Upper lobe of right lung (tissue), 1 donor: ENCODE measurements around the gene SLC46A3. TPM values are rescaled to one million over a fixed set of nuclear protein-coding genes. Genes with fewer than 3 reads are reported as not detected.
"Not testable (repeated sequence)": the region's sequence is repeated elsewhere in the genome, so short reads cannot be mapped to it uniquely, and the experiment has no call there.

Source experiments
- ATAC-seq: fragments of 200-7000 bp; cut with Tn5 transposase; one replicate; pipeline ENCODE4 v1.9.1; 2020; ENCODE audit warnings: mild to moderate bottlenecking, moderate library complexity
- DNase-seq: peaks from one replicate; pipeline ENCODE4 v3.0.0-alpha.2; 2020
- H3K27ac ChIP-seq: fragments of 200-600 bp; one replicate; pipeline ENCODE4 v1.8.0; 2022
- H3K27me3 ChIP-seq: fragments of 200-600 bp; one replicate; pipeline ENCODE4 v1.8.0; 2022; ENCODE audit warnings: mild to moderate bottlenecking
- H3K36me3 ChIP-seq: fragments of 200-600 bp; one replicate; pipeline ENCODE4 v1.8.0; 2022
- H3K4me1 ChIP-seq: fragments of 200-600 bp; one replicate; pipeline ENCODE4 v1.8.0; 2022
- H3K4me3 ChIP-seq: fragments of 200-600 bp; one replicate; pipeline ENCODE4 v1.8.0; 2022; ENCODE audit warnings: mild to moderate bottlenecking
- H3K9me3 ChIP-seq: fragments of 200-600 bp; one replicate; pipeline ENCODE4 v1.8.0; 2022
- intact Hi-C: fragments of 100-400 bp; cut with DNase I; formaldehyde crosslinking; loops from one replicate; pipeline ENCODE4 v1.11.0; 2022
- total RNA-seq: library from RNA; stranded (reverse); fragmentation: NEBNext Ultra II Directional; extraction: Animal tissue kit (Norgen Biotek cat#: 25700); gene quantifications from one replicate; pipeline ENCODE4 v1.2.1, GENCODE V29; 2021
- TF ChIP-seq, protein P1 (sequence below): fragments of 200-600 bp; IDR thresholded peaks from one replicate; pipeline ENCODE4 v1.8.0; 2022; ENCODE audit warnings: antibody characterized with exemption
- donor health status: DM: no; HTN: yes; CAD: no; lungs with severe emphysema.

SLC46A3 gene
- total RNA-seq, 1 donor from 2014 or later, result 20.2 TPM

DNA sequence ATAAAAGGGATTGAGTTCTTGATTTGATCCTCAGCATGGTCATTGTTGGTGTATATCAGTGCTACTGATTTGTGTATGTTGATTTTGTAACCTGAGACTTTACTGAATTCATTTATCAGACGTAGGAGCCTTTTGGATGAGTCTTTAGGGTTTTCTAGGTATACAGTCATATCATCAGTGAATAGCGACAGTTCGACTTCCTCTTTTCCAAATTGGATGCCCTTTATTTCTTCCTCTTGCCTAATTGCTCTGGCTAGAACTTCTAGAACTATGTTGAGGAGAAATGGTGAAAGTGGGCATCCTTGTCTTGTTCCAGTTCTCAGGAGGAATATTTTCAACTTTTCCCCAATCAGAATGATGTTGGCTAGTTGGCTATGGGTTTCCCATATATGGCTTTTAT lies 32.9 kb downstream of the SLC46A3 start:
- H3K4me1 ChIP-seq, result no peaks in the 10 kb centered on the region
- TF ChIP-seq, protein P1, sequence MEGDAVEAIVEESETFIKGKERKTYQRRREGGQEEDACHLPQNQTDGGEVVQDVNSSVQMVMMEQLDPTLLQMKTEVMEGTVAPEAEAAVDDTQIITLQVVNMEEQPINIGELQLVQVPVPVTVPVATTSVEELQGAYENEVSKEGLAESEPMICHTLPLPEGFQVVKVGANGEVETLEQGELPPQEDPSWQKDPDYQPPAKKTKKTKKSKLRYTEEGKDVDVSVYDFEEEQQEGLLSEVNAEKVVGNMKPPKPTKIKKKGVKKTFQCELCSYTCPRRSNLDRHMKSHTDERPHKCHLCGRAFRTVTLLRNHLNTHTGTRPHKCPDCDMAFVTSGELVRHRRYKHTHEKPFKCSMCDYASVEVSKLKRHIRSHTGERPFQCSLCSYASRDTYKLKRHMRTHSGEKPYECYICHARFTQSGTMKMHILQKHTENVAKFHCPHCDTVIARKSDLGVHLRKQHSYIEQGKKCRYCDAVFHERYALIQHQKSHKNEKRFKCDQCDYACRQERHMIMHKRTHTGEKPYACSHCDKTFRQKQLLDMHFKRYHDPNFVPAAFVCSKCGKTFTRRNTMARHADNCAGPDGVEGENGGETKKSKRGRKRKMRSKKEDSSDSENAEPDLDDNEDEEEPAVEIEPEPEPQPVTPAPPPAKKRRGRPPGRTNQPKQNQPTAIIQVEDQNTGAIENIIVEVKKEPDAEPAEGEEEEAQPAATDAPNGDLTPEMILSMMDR, result no peak
- DNase-seq (no peak), ATAC-seq (no peak)
- no peak overlapping the region for H3K27ac ChIP-seq
- H3K36me3 ChIP-seq, result no peaks in the 10 kb centered on the region
- intact Hi-C loops, result no loop called here
- no peaks in the 10 kb centered on the region for H3K27me3 ChIP-seq
- no peak overlapping the region for H3K4me3 ChIP-seq
- no peaks in the 10 kb centered on the region for H3K9me3 ChIP-seq

DNA sequence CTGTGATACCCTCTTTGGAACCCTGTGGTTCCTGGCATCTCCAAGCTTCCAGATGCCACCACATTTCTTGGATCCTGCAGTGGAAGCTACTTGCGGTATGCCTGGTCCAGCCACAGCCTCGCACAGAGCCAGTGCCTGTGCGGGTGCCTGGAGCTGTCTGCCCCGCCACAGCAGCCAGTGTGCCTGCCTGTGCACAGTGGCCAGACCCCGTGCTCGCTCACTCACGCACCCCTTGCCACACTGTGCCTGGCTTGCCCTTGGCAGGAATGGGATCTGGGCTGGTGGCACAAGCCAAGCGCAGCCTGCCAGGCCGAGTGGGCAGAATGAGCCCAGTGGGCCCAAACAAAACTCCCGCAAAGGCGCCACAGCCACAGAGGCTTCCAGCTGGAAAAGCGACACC lies 33.7 kb downstream of the SLC46A3 start:
- no peaks in the 10 kb centered on the region for H3K27me3 ChIP-seq
- H3K9me3 ChIP-seq, result no peaks in the 10 kb centered on the region
- peak; percentile 42 for DNase-seq
- no peak overlapping the region for H3K4me3 ChIP-seq
- peaks cover 2% of the 10 kb centered on the region for H3K36me3 ChIP-seq
- no peak overlapping the region for H3K27ac ChIP-seq
- TF ChIP-seq, protein P1, result no peak
- no peaks in the 10 kb centered on the region for H3K4me1 ChIP-seq
- intact Hi-C loops, result no loop called here
- peak; percentile 29 for ATAC-seq

DNA sequence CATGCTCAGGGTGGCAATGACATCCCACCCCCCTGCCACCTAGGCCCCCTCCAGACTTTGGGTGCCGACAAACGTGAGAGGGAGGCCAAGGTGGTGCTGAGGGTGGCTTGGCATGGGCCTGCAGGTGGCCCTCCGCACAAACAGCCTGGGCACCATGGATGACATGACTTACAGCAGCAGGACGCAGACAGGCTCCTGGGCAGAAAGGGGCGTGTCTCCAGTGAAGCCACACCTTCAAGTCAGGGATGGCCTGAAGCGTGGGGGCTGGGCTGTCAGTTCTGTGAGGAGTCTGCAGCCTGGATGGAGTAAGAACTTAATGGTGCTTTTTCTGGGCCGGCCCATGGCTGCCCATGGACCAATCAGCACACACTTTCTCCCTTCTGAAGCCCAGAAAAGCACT lies 34.5 kb downstream of the SLC46A3 start:
- H3K36me3 ChIP-seq, result peaks cover 11% of the 10 kb centered on the region
- H3K27ac ChIP-seq, result no peak overlapping the region
- H3K4me3 ChIP-seq, result no peak overlapping the region
- TF ChIP-seq, protein P1, result no peak
- H3K27me3 ChIP-seq, result no peaks in the 10 kb centered on the region
- H3K4me1 ChIP-seq, result no peaks in the 10 kb centered on the region
- peak; percentile 46 for ATAC-seq
- peak; percentile 59 for DNase-seq
- no peaks in the 10 kb centered on the region for H3K9me3 ChIP-seq
- intact Hi-C loops, result no loop called here

DNA sequence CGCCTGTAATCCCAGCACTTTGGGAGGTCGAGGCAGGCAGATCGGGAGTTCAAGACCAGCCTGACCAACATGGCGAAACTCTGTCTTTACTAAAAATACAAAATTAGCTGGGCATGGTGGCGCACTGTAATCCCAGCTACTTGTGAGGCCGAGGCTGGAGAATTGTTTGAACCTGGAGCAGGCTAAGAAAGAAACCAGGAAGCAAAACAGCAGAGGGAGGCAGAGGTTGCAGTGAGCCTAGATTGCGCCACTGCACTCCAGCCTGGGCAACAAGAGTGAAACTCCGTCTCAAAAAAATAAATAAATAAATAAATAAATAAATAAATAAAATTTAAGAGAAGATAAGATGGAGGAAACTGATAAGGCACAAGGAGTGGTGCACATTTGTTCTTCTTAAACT lies 35.6 kb downstream of the SLC46A3 start:
- H3K27me3 ChIP-seq, H3K4me1 ChIP-seq, H3K4me3 ChIP-seq, intact Hi-C loops, DNase-seq, H3K27ac ChIP-seq, H3K9me3 ChIP-seq, ATAC-seq: not testable (repeated sequence)
- H3K36me3 ChIP-seq, result peaks cover 22% of the 10 kb centered on the region

DNA sequence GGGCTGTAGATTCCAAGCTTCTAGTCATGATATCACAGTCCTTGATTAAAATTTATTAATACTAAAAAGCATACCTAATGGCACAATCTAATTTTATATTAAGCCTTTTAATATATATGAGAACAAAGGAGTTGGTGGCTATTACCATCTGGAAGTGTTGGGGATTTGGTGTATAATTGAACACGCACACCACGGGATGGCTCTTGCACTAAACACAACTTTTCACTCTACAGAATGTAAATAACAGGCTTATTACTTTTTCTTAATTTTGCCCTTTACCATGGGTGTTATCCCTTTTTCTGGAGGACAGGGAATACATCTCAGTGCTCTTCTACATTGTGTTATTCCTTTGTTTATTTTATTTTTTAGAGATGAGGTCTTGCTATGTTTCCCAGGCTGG lies 38.2 kb downstream of the SLC46A3 start:
- intact Hi-C loops, result no loop called here
- TF ChIP-seq, protein P1, result no peak
- Histone ChIP-seq H3K4me3 (no peak overlapping the region), H3K4me1 (no peaks in the 10 kb centered on the region), H3K9me3 (no peaks in the 10 kb centered on the region), H3K27ac (no peak overlapping the region), H3K36me3 (peaks cover 48% of the 10 kb centered on the region), H3K27me3 (no peaks in the 10 kb centered on the region)
- DNase-seq (no peak), ATAC-seq (no peak)

DNA sequence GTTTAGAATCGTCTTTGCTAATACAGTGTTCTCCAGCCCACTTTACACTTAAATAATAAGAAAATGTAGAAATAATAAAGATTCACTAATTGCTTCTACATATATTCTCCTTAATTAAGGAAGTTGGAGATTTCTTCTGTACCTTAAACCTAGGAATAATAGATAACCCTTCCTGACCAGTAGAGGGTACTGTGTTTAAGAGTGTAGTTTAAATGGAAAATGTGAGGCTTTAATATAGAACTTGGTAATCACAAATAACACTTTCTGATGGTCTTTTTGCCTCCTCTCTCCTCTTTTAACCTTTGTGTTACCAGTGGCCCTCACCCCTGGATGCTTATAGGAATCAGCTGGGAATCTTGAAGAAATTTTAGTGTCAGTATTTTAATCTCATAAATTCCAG lies 39.1 kb downstream of the SLC46A3 start:
- no peaks in the 10 kb centered on the region for H3K9me3 ChIP-seq
- intact Hi-C loops, result no loop called here
- no peak overlapping the region for H3K4me3 ChIP-seq
- H3K27me3 ChIP-seq, result no peaks in the 10 kb centered on the region
- peaks cover 57% of the 10 kb centered on the region for H3K36me3 ChIP-seq
- no peaks in the 10 kb centered on the region for H3K4me1 ChIP-seq
- no peak overlapping the region for H3K27ac ChIP-seq
- TF ChIP-seq, protein P1, result peak; percentile 32
- no peak for ATAC-seq
- no peak for DNase-seq
